Activated T-helper 9 cell treated with anti-CD3 and anti-CD28 coated beads, Interleukin-2, amount 50 U/mL, for 16 hours (primary cell): ENCODE measurements around the gene STMN3.
"Not testable (repeated sequence)": the region's sequence is repeated elsewhere in the genome, so short reads cannot be mapped to it uniquely, and the experiment has no call there.

Source experiments
- DNase-seq: peaks from one replicate; pipeline ENCODE4 v3.0.0-alpha.2; 2020; ENCODE audit warnings: low read depth

STMN3 gene

GRCh38 chr20:63657260-63657936 is 4.2 kb upstream of the STMN3 start:
- no peak for DNase-seq

GRCh38 chr20:63656451-63656850 is 3.2 kb upstream of the STMN3 start:
- no peak for DNase-seq

GRCh38 chr20:63655249-63655648 is 2.0 kb upstream of the STMN3 start:
- no peak for DNase-seq

- no peak for DNase-seq
Measured at GRCh38 chr20:63653974-63654668, 897 bp upstream of the STMN3 start.

GRCh38 chr20:63652192-63652980 is 838 bp downstream of the STMN3 start:
- no peak for DNase-seq

- no peak for DNase-seq
Measured at GRCh38 chr20:63651942-63652191, 1.4 kb downstream of the STMN3 start.

- not testable (repeated sequence) for DNase-seq
Measured at GRCh38 chr20:63650486-63650885, 2.7 kb downstream of the STMN3 start.

- no peak for DNase-seq
Measured at GRCh38 chr20:63648895-63649589, 4.2 kb downstream of the STMN3 start.

GRCh38 chr20:63648190-63648589 is 5.0 kb downstream of the STMN3 start:
- DNase-seq: no peak

GRCh38 chr20:63645218-63645617 is 8.0 kb downstream of the STMN3 start:
- no peak for DNase-seq

GRCh38 chr20:63643946-63644345 is 9.3 kb downstream of the STMN3 start:
- no peak for DNase-seq

- DNase-seq: no peak
Measured at GRCh38 chr20:63643499-63643898, 9.7 kb downstream of the STMN3 start.

GRCh38 chr20:63642527-63643247 is 10.5 kb downstream of the STMN3 start:
- no peak for DNase-seq

- peak; percentile 97 for DNase-seq
Measured at GRCh38 chr20:63641792-63642523, 11.3 kb downstream of the STMN3 start.

- no peak for DNase-seq
Measured at GRCh38 chr20:63641146-63641791, 12.0 kb downstream of the STMN3 start.

- DNase-seq: not testable (repeated sequence)
Measured at GRCh38 chr20:63640686-63641085, 12.5 kb downstream of the STMN3 start.

- no peak for DNase-seq
Measured at GRCh38 chr20:63640086-63640485, 13.1 kb downstream of the STMN3 start.

GRCh38 chr20:63639093-63639975 is 13.9 kb downstream of the STMN3 start:
- DNase-seq: no peak

GRCh38 chr20:63636752-63637628 is 16.2 kb downstream of the STMN3 start:
- no peak for DNase-seq
